ENCODE data around the gene JMJD7. TPM values are rescaled to one million over a fixed set of nuclear protein-coding genes. Genes with fewer than 3 reads are reported as not detected.

The JMJD7 gene
- polyA plus RNA-seq, 2 of the 4 experiments (the other 2 are of a cell fraction): 3.4 to 3.8 TPM

GRCh38 chr15:41789236-41789635, 38.7 kb upstream of the JMJD7 start:
- CTCF ChIA-PET: interaction anchor here (0.6 to 1.9 kb wide), 3 partner anchors 14 to 21 kb away, joined by 3 to 6 read pairs (median 4); partner anchors contain the start of gene MAPKBP1
- ATAC-seq (no peak), FAIRE-seq (no peak), DNase-seq (ENCODE audit: low read depth in 1 of 2, low spot score in 1 of 2) (no peak)
- TF ChIP-seq PHF8 (IDR thresholded peaks at IDR 0.05; ENCODE audit: borderline replicate concordance, low read depth): no peak
- no peak for TF ChIP-seq SREBF2 (IDR thresholded peaks at IDR 0.05)
- TF ChIP-seq POLR2A (IDR thresholded peaks at IDR 0.05; ENCODE audit: low read length): no peak
- TF ChIP-seq MAX (IDR thresholded peaks at IDR 0.05): no peak
- TF ChIP-seq TFCP2L1 (CRISPR knock-in tag; IDR thresholded peaks at IDR 0.05): no peak
- no peak for TF ChIP-seq E2F6 (IDR thresholded peaks at IDR 0.05; ENCODE audit: borderline replicate concordance, low read depth)
- no peak for TF ChIP-seq RAD21 (conservative IDR thresholded peaks at IDR 0.05 in 1 of 2, IDR thresholded peaks at IDR 0.05 in 1 of 2)
- no peak for TF ChIP-seq TP53 (CRISPR knock-in tag; IDR thresholded peaks at IDR 0.05)
- TF ChIP-seq ZSCAN20 (CRISPR knock-in tag; IDR thresholded peaks at IDR 0.05): no peak
- no peak for TF ChIP-seq NPAS2 (CRISPR knock-in tag; IDR thresholded peaks at IDR 0.05; ENCODE audit: borderline replicate concordance)
- no peak for TF ChIP-seq FOXS1 (CRISPR knock-in tag; IDR thresholded peaks at IDR 0.05)
- no peak for TF ChIP-seq KDM1A (IDR thresholded peaks at IDR 0.05; ENCODE audit: low read depth)
- Histone ChIP-seq H3K4me1 (peaks cover 11% of the 10 kb centered on the region; the same call in 1 of the 3 replicates), H3K4me2 (no peak overlapping the region), H3K4me3 (no peak overlapping the region), H3K9me3 (no peaks in the 10 kb centered on the region), H3K27ac (no peak overlapping the region)
- 87% methylated on average over 4 of the region's 4 CpGs for WGBS (ENCODE audit: missing lambda C conversion rate)
- POLR2A ChIA-PET: no interaction called here

- TF ChIP-seq, protein P1, sequence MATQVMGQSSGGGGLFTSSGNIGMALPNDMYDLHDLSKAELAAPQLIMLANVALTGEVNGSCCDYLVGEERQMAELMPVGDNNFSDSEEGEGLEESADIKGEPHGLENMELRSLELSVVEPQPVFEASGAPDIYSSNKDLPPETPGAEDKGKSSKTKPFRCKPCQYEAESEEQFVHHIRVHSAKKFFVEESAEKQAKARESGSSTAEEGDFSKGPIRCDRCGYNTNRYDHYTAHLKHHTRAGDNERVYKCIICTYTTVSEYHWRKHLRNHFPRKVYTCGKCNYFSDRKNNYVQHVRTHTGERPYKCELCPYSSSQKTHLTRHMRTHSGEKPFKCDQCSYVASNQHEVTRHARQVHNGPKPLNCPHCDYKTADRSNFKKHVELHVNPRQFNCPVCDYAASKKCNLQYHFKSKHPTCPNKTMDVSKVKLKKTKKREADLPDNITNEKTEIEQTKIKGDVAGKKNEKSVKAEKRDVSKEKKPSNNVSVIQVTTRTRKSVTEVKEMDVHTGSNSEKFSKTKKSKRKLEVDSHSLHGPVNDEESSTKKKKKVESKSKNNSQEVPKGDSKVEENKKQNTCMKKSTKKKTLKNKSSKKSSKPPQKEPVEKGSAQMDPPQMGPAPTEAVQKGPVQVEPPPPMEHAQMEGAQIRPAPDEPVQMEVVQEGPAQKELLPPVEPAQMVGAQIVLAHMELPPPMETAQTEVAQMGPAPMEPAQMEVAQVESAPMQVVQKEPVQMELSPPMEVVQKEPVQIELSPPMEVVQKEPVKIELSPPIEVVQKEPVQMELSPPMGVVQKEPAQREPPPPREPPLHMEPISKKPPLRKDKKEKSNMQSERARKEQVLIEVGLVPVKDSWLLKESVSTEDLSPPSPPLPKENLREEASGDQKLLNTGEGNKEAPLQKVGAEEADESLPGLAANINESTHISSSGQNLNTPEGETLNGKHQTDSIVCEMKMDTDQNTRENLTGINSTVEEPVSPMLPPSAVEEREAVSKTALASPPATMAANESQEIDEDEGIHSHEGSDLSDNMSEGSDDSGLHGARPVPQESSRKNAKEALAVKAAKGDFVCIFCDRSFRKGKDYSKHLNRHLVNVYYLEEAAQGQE (IDR thresholded peaks at IDR 0.05): no peak
- TF ChIP-seq FOSB (CRISPR knock-in tag; IDR thresholded peaks at IDR 0.05): no peak
- TF ChIP-seq KDM1A (IDR thresholded peaks at IDR 0.05; ENCODE audit: low read depth): no peak
- TF ChIP-seq MAX (IDR thresholded peaks at IDR 0.05): no peak
- no peak for TF ChIP-seq HOXB13 (CRISPR knock-in tag; IDR thresholded peaks at IDR 0.05; ENCODE audit: low read depth)
- no peak for TF ChIP-seq CHD2 (IDR thresholded peaks at IDR 0.05; ENCODE audit: low read length, partially characterized antibody)
- no peak for TF ChIP-seq FOXS1 (CRISPR knock-in tag; IDR thresholded peaks at IDR 0.05)
- no peak for TF ChIP-seq EHMT2 (IDR thresholded peaks at IDR 0.05; ENCODE audit: low read depth)
- TF ChIP-seq CBX8 (IDR thresholded peaks at IDR 0.05): no peak
- TF ChIP-seq RCOR1 (IDR thresholded peaks at IDR 0.05; ENCODE audit: low read depth, low read length): no peak
- no peak for TF ChIP-seq TFCP2L1 (CRISPR knock-in tag; IDR thresholded peaks at IDR 0.05)
- TF ChIP-seq RNF2 (IDR thresholded peaks at IDR 0.05; ENCODE audit: borderline replicate concordance, low read depth): no peak
- FAIRE-seq (no peak), ATAC-seq (no peak), DNase-seq (ENCODE audit: low read depth in 1 of 2, low spot score in 1 of 2) (no peak)
- no peaks in the 10 kb centered on the region for H3K9me3 ChIP-seq
- no peak overlapping the region for H3K4me2 ChIP-seq
- POLR2A ChIA-PET: no interaction called here
- CTCF ChIA-PET: interaction anchor here (0.6 to 1.9 kb wide), 4 partner anchors 15 to 22 kb away, joined by 3 to 6 read pairs (median 4); partner anchors contain the start of gene MAPKBP1
- no peak overlapping the region for H3K4me3 ChIP-seq
- peaks cover 11% of the 10 kb centered on the region; the same call in 1 of the 3 replicates for H3K4me1 ChIP-seq
- no peak overlapping the region for H3K27ac ChIP-seq
Measured at GRCh38 chr15:41789662-41790061, 38.2 kb upstream of the JMJD7 start.
